Measurements from ENCODE around the gene GALNT14. TPM values are rescaled to one million over a fixed set of nuclear protein-coding genes. Genes with fewer than 3 reads are reported as not detected.

Gene GALNT14
- total RNA-seq, 1 experiment from 2014 or later, result 6.0 TPM

- ChIA-PET POLR2A (no interaction called here), CTCF (interaction anchor here (0.5 kb wide), 1 partner anchor 46 kb away, joined by 3 read pairs; no protein-coding TSS in a partner anchor)
- DNase-seq (ENCODE audit: low spot score), result no peak
- no peak for ATAC-seq
- TF ChIP-seq TCF7 (CRISPR knock-in tag; IDR thresholded peaks at IDR 0.05; ENCODE audit: low read depth) (no peak), PREB (CRISPR knock-in tag; IDR thresholded peaks at IDR 0.05; ENCODE audit: borderline replicate concordance) (no peak), CBFB (CRISPR knock-in tag; IDR thresholded peaks at IDR 0.05; ENCODE audit: low read depth) (no peak), FOXP1 (CRISPR knock-in tag; IDR thresholded peaks at IDR 0.05; ENCODE audit: borderline replicate concordance) (no peak), JAZF1 (CRISPR knock-in tag; IDR thresholded peaks at IDR 0.05) (no peak), ZNF317 (CRISPR knock-in tag; IDR thresholded peaks at IDR 0.05; ENCODE audit: borderline replicate concordance, low read depth) (no peak), ZNF138 (CRISPR knock-in tag; conservative IDR thresholded peaks at IDR 0.05) (no peak), NFYB (CRISPR knock-in tag; conservative IDR thresholded peaks at IDR 0.05; ENCODE audit: low read depth) (no peak), NR2C2 (CRISPR knock-in tag; IDR thresholded peaks at IDR 0.05) (no peak), USF1 (CRISPR knock-in tag; IDR thresholded peaks at IDR 0.05) (no peak), NFE2L1 (CRISPR knock-in tag; IDR thresholded peaks at IDR 0.05) (no peak), SOX15 (CRISPR knock-in tag; IDR thresholded peaks at IDR 0.05) (no peak)
- Mint-ChIP-seq H3K27ac (no peak overlapping the region), H3K4me3 (no peak overlapping the region), H3K27me3 (ENCODE audit: low read depth) (no peaks in the 10 kb centered on the region), H3K9me3 (no peaks in the 10 kb centered on the region), H3K4me1 (peaks cover 11% of the 10 kb centered on the region), H3K36me3 (no peaks in the 10 kb centered on the region)
Observed at GRCh38 chr2:30992781-30993180, 145.5 kb downstream of the GALNT14 start.

GRCh38 chr2:30990671-30991070, 147.6 kb downstream of the GALNT14 start:
- ChIA-PET CTCF (interaction anchor here (1.0 to 1.9 kb wide), 7 partner anchors 8 to 279 kb away, joined by 3 to 6 read pairs (median 3); no protein-coding TSS in a partner anchor), POLR2A (no interaction called here)
- no peaks in the 10 kb centered on the region for H3K36me3 Mint-ChIP-seq
- H3K4me1 Mint-ChIP-seq, result peaks cover 19% of the 10 kb centered on the region
- DNase-seq (ENCODE audit: low spot score), result no peak
- H3K4me3 Mint-ChIP-seq, result no peak overlapping the region
- TF ChIP-seq PRDM15 (CRISPR knock-in tag; IDR thresholded peaks at IDR 0.05) (peak; percentile 96), ELF4 (CRISPR knock-in tag; IDR thresholded peaks at IDR 0.05; ENCODE audit: low read depth) (no peak)
- H3K27ac Mint-ChIP-seq, result no peak overlapping the region
- H3K27me3 Mint-ChIP-seq (ENCODE audit: low read depth), result no peaks in the 10 kb centered on the region
- no peaks in the 10 kb centered on the region for H3K9me3 Mint-ChIP-seq
- peak; percentile 47; the same call in 1 of the 2 replicates for ATAC-seq

- DNase-seq (ENCODE audit: low spot score), result no peak
- ChIA-PET POLR2A (no interaction called here), CTCF (interaction anchor here (1.0 to 1.9 kb wide), 7 partner anchors 9 to 279 kb away, joined by 3 to 6 read pairs (median 3); no protein-coding TSS in a partner anchor)
- TF ChIP-seq IRF1 (CRISPR knock-in tag; IDR thresholded peaks at IDR 0.05) (no peak), SMAD3 (CRISPR knock-in tag; IDR thresholded peaks at IDR 0.05; ENCODE audit: borderline replicate concordance) (no peak), NFATC4 (CRISPR knock-in tag; IDR thresholded peaks at IDR 0.05) (no peak), ARID4B (CRISPR knock-in tag; IDR thresholded peaks at IDR 0.05; ENCODE audit: borderline replicate concordance) (no peak)
- Mint-ChIP-seq H3K4me1 (peaks cover 19% of the 10 kb centered on the region), H3K9me3 (no peaks in the 10 kb centered on the region), H3K27me3 (ENCODE audit: low read depth) (no peaks in the 10 kb centered on the region), H3K27ac (no peak overlapping the region), H3K36me3 (no peaks in the 10 kb centered on the region), H3K4me3 (no peak overlapping the region)
- peak; percentile 37 for ATAC-seq
Observed at GRCh38 chr2:30990176-30990575, 148.1 kb downstream of the GALNT14 start.
